ENCODE results near the gene MRM2.
"Not testable (repeated sequence)": the region's sequence is repeated elsewhere in the genome, so short reads cannot be mapped to it uniquely, and the experiment has no call there.

MRM2 gene

GRCh38 chr7:2275101-2275500 is 33.1 kb upstream of the MRM2 start:
- Histone ChIP-seq H3K4me1 (ENCODE audit: insufficient read depth, low read length) (peaks cover 5% of the 10 kb centered on the region), H3K9me3 (ENCODE audit: low read length) (no peaks in the 10 kb centered on the region), H3K4me3 (ENCODE audit: low read length) (no peak overlapping the region), H3K27me3 (ENCODE audit: insufficient read depth, low read length) (no peaks in the 10 kb centered on the region), H2AFZ (ENCODE audit: low read depth, low read length) (no peak overlapping the region), H3K36me3 (ENCODE audit: insufficient read depth, low read length) (peaks cover 7% of the 10 kb centered on the region)

DNA sequence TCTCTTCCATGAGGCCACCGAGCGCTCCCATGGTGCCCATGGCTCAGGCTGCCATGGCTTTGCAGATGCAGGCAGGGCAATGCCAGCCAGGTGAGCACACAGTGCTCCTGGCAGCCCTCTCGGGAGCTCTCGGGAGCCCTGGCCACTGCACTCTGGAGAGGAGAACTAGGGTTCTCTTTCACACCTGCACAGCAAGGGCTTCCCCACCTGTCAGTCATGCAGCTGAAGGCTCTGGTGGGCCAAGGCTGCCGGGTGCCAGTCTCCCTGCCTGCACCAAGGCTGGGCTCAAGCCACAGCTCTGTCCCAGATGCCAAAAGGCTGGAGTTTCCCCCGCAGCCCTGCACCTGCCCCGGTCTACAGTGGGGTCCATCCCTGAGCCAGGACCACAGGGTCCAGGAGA is 32.7 kb upstream of the MRM2 start:
- H3K36me3 ChIP-seq (ENCODE audit: insufficient read depth, low read length), result peaks cover 7% of the 10 kb centered on the region
- H3K27me3 ChIP-seq (ENCODE audit: insufficient read depth, low read length), result no peaks in the 10 kb centered on the region
- no peak overlapping the region for H2AFZ ChIP-seq (ENCODE audit: low read depth, low read length)
- no peaks in the 10 kb centered on the region for H3K9me3 ChIP-seq (ENCODE audit: low read length)
- H3K4me1 ChIP-seq (ENCODE audit: insufficient read depth, low read length), result peaks cover 9% of the 10 kb centered on the region
- H3K4me3 ChIP-seq (ENCODE audit: low read length), result no peak overlapping the region

DNA sequence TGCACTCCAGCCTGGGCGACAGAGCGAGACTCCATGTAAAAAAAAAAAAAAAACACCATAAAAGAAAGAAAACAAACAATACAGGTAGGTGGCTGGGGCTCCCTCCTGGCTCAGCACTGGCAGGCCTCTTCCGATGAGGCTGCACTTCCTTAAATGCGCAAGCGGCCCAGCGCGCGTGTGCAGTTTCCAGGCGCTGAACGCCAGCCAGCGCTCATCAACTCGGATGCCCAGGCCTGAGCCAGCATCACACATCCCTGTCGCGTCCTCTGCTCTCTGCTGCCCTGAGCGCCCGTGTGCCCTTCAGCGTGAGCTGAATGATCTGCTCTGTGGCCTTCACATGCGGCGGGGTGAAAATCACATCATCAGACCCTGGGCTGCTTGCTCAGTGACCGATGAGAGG is 31.9 kb upstream of the MRM2 start:
- Histone ChIP-seq H3K9me3 (ENCODE audit: low read length) (no peaks in the 10 kb centered on the region), H3K27me3 (ENCODE audit: insufficient read depth, low read length) (no peaks in the 10 kb centered on the region), H3K4me3 (ENCODE audit: low read length) (no peak overlapping the region), H3K36me3 (ENCODE audit: insufficient read depth, low read length) (peaks cover 7% of the 10 kb centered on the region), H3K4me1 (ENCODE audit: insufficient read depth, low read length) (peaks cover 12% of the 10 kb centered on the region), H2AFZ (ENCODE audit: low read depth, low read length) (no peak overlapping the region)

DNA sequence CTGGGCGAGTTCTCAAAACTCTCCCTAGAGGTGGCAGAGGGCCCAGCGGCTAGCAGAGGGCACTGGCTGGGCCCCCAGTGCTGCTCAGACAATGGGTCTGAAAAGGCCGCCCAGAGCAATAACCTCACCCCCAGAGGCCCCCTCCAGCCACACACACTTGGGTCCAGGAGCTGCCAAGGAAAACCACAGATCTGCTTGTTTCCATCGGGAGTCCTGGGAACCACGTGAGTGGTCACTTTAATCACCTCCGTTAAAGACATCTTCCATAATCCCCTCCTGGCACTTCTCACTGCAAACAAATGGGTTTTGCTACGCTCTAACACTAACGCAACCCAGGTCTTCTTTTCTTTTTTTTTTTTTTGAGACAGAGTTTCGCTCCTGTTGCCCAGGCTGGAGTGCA is 30.0 kb upstream of the MRM2 start:
- Histone ChIP-seq H3K4me3 (ENCODE audit: low read length) (no peak overlapping the region), H2AFZ (ENCODE audit: low read depth, low read length) (no peak overlapping the region), H3K4me1 (ENCODE audit: insufficient read depth, low read length) (peaks cover 12% of the 10 kb centered on the region), H3K9me3 (ENCODE audit: low read length) (no peaks in the 10 kb centered on the region), H3K27me3 (ENCODE audit: insufficient read depth, low read length) (no peaks in the 10 kb centered on the region), H3K36me3 (ENCODE audit: insufficient read depth, low read length) (peaks cover 4% of the 10 kb centered on the region)

DNA sequence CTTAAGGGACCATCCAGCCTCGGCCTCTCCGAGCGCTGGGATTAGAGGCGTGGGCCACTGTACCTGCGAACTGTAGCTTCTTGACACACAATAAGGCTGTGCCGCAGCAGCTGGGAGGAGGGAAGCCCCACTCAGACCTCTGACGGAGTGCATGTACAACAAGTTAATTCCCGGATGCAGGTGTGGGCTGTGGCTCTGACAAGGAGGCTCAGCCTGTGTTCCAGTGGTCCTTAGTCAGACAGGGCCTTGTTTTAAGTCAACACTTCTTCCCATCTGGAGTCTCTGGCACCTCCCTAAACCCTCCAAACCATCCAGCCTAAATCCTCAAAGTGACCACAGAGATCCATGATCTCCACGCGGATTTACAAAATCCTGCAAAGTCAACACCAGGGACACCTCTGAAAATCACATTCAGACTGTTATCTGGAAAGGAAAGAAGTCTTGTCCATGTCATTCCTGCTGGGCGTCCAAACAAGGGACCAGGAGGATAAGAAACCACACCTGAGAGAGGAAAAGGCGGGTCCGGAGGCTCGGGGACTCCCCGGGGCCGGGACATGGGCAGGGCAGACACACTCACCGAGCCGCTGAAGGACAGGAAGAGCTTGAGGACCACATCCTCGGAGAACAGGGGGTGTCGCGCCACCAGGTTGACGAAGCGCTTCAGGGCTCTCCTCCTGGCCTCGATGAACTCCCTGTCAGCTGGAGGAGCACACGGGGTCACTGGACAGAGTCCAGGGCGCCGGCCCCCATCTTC is 29.4 kb upstream of the MRM2 start:
- Histone ChIP-seq H3K36me3 (ENCODE audit: insufficient read depth, low read length) (peaks cover 7% of the 10 kb centered on the region), H3K27me3 (ENCODE audit: insufficient read depth, low read length) (no peaks in the 10 kb centered on the region), H2AFZ (ENCODE audit: low read depth, low read length) (no peak overlapping the region), H3K9me3 (ENCODE audit: low read length) (no peaks in the 10 kb centered on the region), H3K4me1 (ENCODE audit: insufficient read depth, low read length) (peaks cover 12% of the 10 kb centered on the region), H3K4me3 (ENCODE audit: low read length) (no peak overlapping the region)

GRCh38 chr7:2270495-2270894 is 28.5 kb upstream of the MRM2 start:
- Histone ChIP-seq H2AFZ (ENCODE audit: low read depth, low read length) (no peak overlapping the region), H3K9me3 (ENCODE audit: low read length) (no peaks in the 10 kb centered on the region), H3K4me1 (ENCODE audit: insufficient read depth, low read length) (peaks cover 12% of the 10 kb centered on the region), H3K27me3 (ENCODE audit: insufficient read depth, low read length) (no peaks in the 10 kb centered on the region), H3K36me3 (ENCODE audit: insufficient read depth, low read length) (peaks cover 7% of the 10 kb centered on the region), H3K4me3 (ENCODE audit: low read length) (no peak overlapping the region)

GRCh38 chr7:2269991-2270460 is 28.0 kb upstream of the MRM2 start:
- H3K27me3 ChIP-seq (ENCODE audit: insufficient read depth, low read length), result no peaks in the 10 kb centered on the region
- peaks cover 6% of the 10 kb centered on the region for H3K36me3 ChIP-seq (ENCODE audit: insufficient read depth, low read length)
- peaks cover 12% of the 10 kb centered on the region for H3K4me1 ChIP-seq (ENCODE audit: insufficient read depth, low read length)
- no peak overlapping the region for H2AFZ ChIP-seq (ENCODE audit: low read depth, low read length)
- no peak overlapping the region for H3K4me3 ChIP-seq (ENCODE audit: low read length)
- no peaks in the 10 kb centered on the region for H3K9me3 ChIP-seq (ENCODE audit: low read length)

- peaks cover 12% of the 10 kb centered on the region for H3K4me1 ChIP-seq (ENCODE audit: insufficient read depth, low read length)
- H2AFZ ChIP-seq (ENCODE audit: low read depth, low read length); H3K36me3 ChIP-seq (ENCODE audit: insufficient read depth, low read length); H3K9me3 ChIP-seq (ENCODE audit: low read length); H3K27me3 ChIP-seq (ENCODE audit: insufficient read depth, low read length); H3K4me3 ChIP-seq (ENCODE audit: low read length): not testable (repeated sequence)
These were observed 27.3 kb upstream of the MRM2 start for GRCh38 chr7:2269089-2269990.

GRCh38 chr7:2266911-2267310 is 24.9 kb upstream of the MRM2 start:
- Histone ChIP-seq H2AFZ (ENCODE audit: low read depth, low read length) (no peak overlapping the region), H3K9me3 (ENCODE audit: low read length) (no peaks in the 10 kb centered on the region), H3K4me1 (ENCODE audit: insufficient read depth, low read length) (peaks cover 12% of the 10 kb centered on the region), H3K36me3 (ENCODE audit: insufficient read depth, low read length) (peaks cover 13% of the 10 kb centered on the region), H3K27me3 (ENCODE audit: insufficient read depth, low read length) (no peaks in the 10 kb centered on the region), H3K4me3 (ENCODE audit: low read length) (no peak overlapping the region)

- H3K9me3 ChIP-seq (ENCODE audit: low read length), result no peaks in the 10 kb centered on the region
- H3K36me3 ChIP-seq (ENCODE audit: insufficient read depth, low read length), result peaks cover 13% of the 10 kb centered on the region
- no peak overlapping the region for H2AFZ ChIP-seq (ENCODE audit: low read depth, low read length)
- H3K4me1 ChIP-seq (ENCODE audit: insufficient read depth, low read length), result no peaks in the 10 kb centered on the region
- H3K27me3 ChIP-seq (ENCODE audit: insufficient read depth, low read length), result no peaks in the 10 kb centered on the region
- H3K4me3 ChIP-seq (ENCODE audit: low read length), result no peak overlapping the region
These were observed 22.2 kb upstream of the MRM2 start for GRCh38 chr7:2264158-2264557.

- Histone ChIP-seq H3K9me3 (ENCODE audit: low read length) (no peaks in the 10 kb centered on the region), H3K27me3 (ENCODE audit: insufficient read depth, low read length) (no peaks in the 10 kb centered on the region), H2AFZ (ENCODE audit: low read depth, low read length) (no peak overlapping the region), H3K4me3 (ENCODE audit: low read length) (no peak overlapping the region), H3K36me3 (ENCODE audit: insufficient read depth, low read length) (peaks cover 13% of the 10 kb centered on the region), H3K4me1 (ENCODE audit: insufficient read depth, low read length) (no peaks in the 10 kb centered on the region)
These were observed 21.2 kb upstream of the MRM2 start for GRCh38 chr7:2263176-2263575.

DNA sequence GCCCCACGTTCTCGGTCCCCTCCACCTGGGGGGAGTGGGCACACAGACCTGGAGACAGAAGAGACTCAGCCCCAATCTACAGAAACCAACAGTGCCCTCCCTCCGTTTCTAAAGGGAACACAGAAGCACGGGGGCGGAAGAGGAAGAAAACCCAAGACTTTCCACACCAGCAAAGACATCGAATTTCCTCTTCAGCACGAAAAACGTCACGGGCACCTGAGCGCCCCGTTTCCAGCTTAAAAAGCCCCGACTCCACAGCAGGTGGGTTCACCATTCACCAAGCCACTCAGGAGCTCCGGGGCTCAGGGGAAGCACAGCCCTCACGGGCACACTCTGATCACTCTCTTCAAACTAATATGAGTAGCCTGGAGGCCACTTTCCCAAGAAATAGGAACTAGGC is 19.6 kb upstream of the MRM2 start:
- no peaks in the 10 kb centered on the region for H3K27me3 ChIP-seq (ENCODE audit: insufficient read depth, low read length)
- no peak overlapping the region for H3K4me3 ChIP-seq (ENCODE audit: low read length)
- H3K4me1 ChIP-seq (ENCODE audit: insufficient read depth, low read length), result no peaks in the 10 kb centered on the region
- H3K36me3 ChIP-seq (ENCODE audit: insufficient read depth, low read length), result peaks cover 14% of the 10 kb centered on the region
- no peaks in the 10 kb centered on the region for H3K9me3 ChIP-seq (ENCODE audit: low read length)
- no peak overlapping the region for H2AFZ ChIP-seq (ENCODE audit: low read depth, low read length)

DNA sequence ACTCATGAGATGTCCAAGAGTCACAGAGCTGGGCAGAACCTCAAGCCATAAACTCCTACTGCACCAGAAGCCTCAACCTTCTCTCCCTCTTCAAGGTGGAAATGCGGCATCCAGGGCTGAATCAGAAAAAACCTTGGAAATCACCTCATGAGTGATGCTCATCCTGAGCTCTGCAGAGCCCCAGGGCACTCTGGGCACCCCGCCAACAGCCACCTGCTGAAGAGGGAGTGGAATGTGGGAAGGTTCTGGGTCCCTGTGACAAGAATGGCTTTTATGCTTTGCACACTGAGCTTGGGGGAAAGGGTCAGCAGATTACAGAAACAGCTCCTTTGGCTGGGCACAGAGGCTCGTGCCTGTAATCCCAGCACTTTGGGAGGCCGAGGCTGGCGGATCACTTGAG is 18.8 kb upstream of the MRM2 start:
- H3K36me3 ChIP-seq (ENCODE audit: insufficient read depth, low read length), result peaks cover 16% of the 10 kb centered on the region
- H3K9me3 ChIP-seq (ENCODE audit: low read length), result no peaks in the 10 kb centered on the region
- H3K27me3 ChIP-seq (ENCODE audit: insufficient read depth, low read length), result no peaks in the 10 kb centered on the region
- H2AFZ ChIP-seq (ENCODE audit: low read depth, low read length), result no peak overlapping the region
- no peaks in the 10 kb centered on the region for H3K4me1 ChIP-seq (ENCODE audit: insufficient read depth, low read length)
- H3K4me3 ChIP-seq (ENCODE audit: low read length), result no peak overlapping the region
